ENCODE results near the gene SULT1A2. TPM values are rescaled to one million over a fixed set of nuclear protein-coding genes. Genes with fewer than 3 reads are reported as not detected.

SULT1A2 gene
- total and polyA plus RNA-seq, 2 of the 8 experiments (the other 6 are each of a cell fraction or from before 2014, with no cell fraction given): 0.29 to 0.35 TPM

GRCh38 chr16:28589069-28589468 is 7.8 kb downstream of the SULT1A2 start:
- Histone ChIP-seq H4K20me1 (replicated peaks in 1 of 2; ENCODE audit: control insufficient read depth in 1 of 2, insufficient read depth in 2 of 2, low read length in 2 of 2) (peaks cover 0 to 2% of the 10 kb centered on the region in 2 experiments), H2AFZ (ENCODE audit: low read length) (no peak overlapping the region), H3K9me3 (ENCODE audit: insufficient read depth in 2 of 2, low read depth in 1 of 2, low read length in 1 of 2) (no peaks in the 10 kb centered on the region), H3K4me3 (ENCODE audit: extremely low read depth in 1 of 4, insufficient read depth in 2 of 4, low read depth in 3 of 4, low read length in 4 of 4) (no peak overlapping the region), H3K4me2 (ENCODE audit: insufficient read depth in 1 of 2, low read depth in 2 of 2, low read length in 2 of 2) (no peak overlapping the region), H2AK5ac (ENCODE audit: low read depth, low read length) (no peak overlapping the region), H3K4me1 (replicated peaks in 1 of 4; ENCODE audit: control insufficient read depth in 3 of 4, insufficient read depth in 4 of 4, low read length in 3 of 4) (no peaks in the 10 kb centered on the region), H4K5ac (ENCODE audit: insufficient read length, low read depth, low read length) (no peak overlapping the region), H3K56ac (replicated peaks; ENCODE audit: insufficient read length, low read depth, low read length) (no peak overlapping the region), H3K79me2 (ENCODE audit: control insufficient read depth in 1 of 2, insufficient read depth in 2 of 2, low read length in 2 of 2) (no peaks in the 10 kb centered on the region), H3K23ac (ENCODE audit: insufficient read length) (no peak overlapping the region), H2BK15ac (ENCODE audit: low read length) (no peak overlapping the region), H2BK20ac (ENCODE audit: low read length) (no peak overlapping the region), H3K4ac (replicated peaks; ENCODE audit: insufficient read length, low read depth, low read length) (no peak overlapping the region), H4K8ac (ENCODE audit: extremely low read depth, insufficient read depth, low read length) (no peak overlapping the region), H3K9ac (replicated peaks in 1 of 4; ENCODE audit: extremely low read depth in 1 of 4, low read depth in 3 of 4, low read length in 3 of 4) (no peak overlapping the region), H2BK5ac (ENCODE audit: low read depth, low read length) (no peak overlapping the region), H3K36me3 (ENCODE audit: control insufficient read depth in 2 of 4, insufficient read depth in 4 of 4, low read length in 3 of 4) (peaks cover 0 to 7% (median 2%) of the 10 kb centered on the region in 4 experiments; a peak in 5 of 8 replicates), H3K14ac (ENCODE audit: insufficient read length) (no peak overlapping the region), H3K79me1 (ENCODE audit: low read depth, low read length) (no peaks in the 10 kb centered on the region), H4K91ac (replicated peaks; ENCODE audit: insufficient read length, low read length) (no peak overlapping the region), H2BK12ac (ENCODE audit: low read depth, low read length) (no peak overlapping the region), H2BK120ac (replicated peaks; ENCODE audit: low read depth, low read length) (no peak overlapping the region), H3K18ac (ENCODE audit: extremely low read depth, low read length) (no peak overlapping the region), H3K27me3 (replicated peaks in 1 of 4; ENCODE audit: control insufficient read depth in 3 of 4, extremely low read depth in 1 of 4, insufficient read depth in 3 of 4, low read length in 3 of 4) (no peaks in the 10 kb centered on the region), H3K27ac (ENCODE audit: low read depth, low read length) (no peak overlapping the region), H3K23me2 (ENCODE audit: low read depth, low read length) (no peaks in the 10 kb centered on the region)
- ChIA-PET POLR2A (ENCODE audit: partially characterized antibody) (no interaction called here), CTCF (ENCODE audit: partially characterized antibody) (interaction anchor here (0.6 kb wide), 1 partner anchor 435 kb away, joined by 3 read pairs; no protein-coding TSS in a partner anchor)
- TF ChIP-seq SP1 (IDR thresholded peaks at IDR 0.05; ENCODE audit: low read depth, low read length) (no peak), RNF2 (IDR thresholded peaks at IDR 0.05; ENCODE audit: borderline replicate concordance, low read depth, low read length, missing control alignments, poor library complexity, severe bottlenecking) (no peak), BRCA1 (IDR thresholded peaks at IDR 0.05; ENCODE audit: low read depth, low read length) (no peak), NANOG (IDR thresholded peaks at IDR 0.05; ENCODE audit: insufficient read depth, low read depth, low read length, poor library complexity, severe bottlenecking) (no peak), CBX8 (IDR thresholded peaks at IDR 0.05; ENCODE audit: borderline replicate concordance, low read depth, low read length) (no peak), KDM1A (IDR thresholded peaks at IDR 0.05; ENCODE audit: borderline replicate concordance, low read length) (no peak), POU5F1 (IDR thresholded peaks at IDR 0.05; ENCODE audit: low read depth, low read length) (no peak), SRF (IDR thresholded peaks at IDR 0.05; ENCODE audit: low read depth, low read length) (no peak), TEAD4 (IDR thresholded peaks at IDR 0.05; ENCODE audit: low read depth, low read length) (no peak), SP2 (IDR thresholded peaks at IDR 0.05; ENCODE audit: low read length) (no peak), EP300 (IDR thresholded peaks at IDR 0.05; ENCODE audit: borderline replicate concordance in 1 of 2, low read depth in 2 of 2, low read length in 2 of 2) (no peak), RAD21 (IDR thresholded peaks at IDR 0.05 in 1 of 2, conservative IDR thresholded peaks at IDR 0.05 in 1 of 2; ENCODE audit: low read depth in 2 of 2, low read length in 2 of 2) (no peak)
- FAIRE-seq (no peak), DNase-seq (ENCODE audit: low read depth in 1 of 2, low spot score in 2 of 2) (no peak)
- WGBS, 2 experiments (ENCODE audit: extremely low coverage in 1 of 2, insufficient coverage in 1 of 2, insufficient read length in 1 of 2, insufficient replicate concordance in 2 of 2, low coverage in 1 of 2, low lambda C conversion rate in 2 of 2, missing lambda C conversion rate in 1 of 2): 91% methylated on average over 7 of the region's 8 CpGs; no CpG with 5 or more reads in 1 of the 2 experiments

Data from H1 (cell line).